Keratinocyte (primary cell): ENCODE data around the gene SMAD7. TPM values are rescaled to one million over a fixed set of nuclear protein-coding genes. Genes with fewer than 3 reads are reported as not detected.

ENCODE experiments used
- DNase-seq: peaks from one replicate; pipeline ENCODE4 v3.0.0-alpha.2; 2011; ENCODE audit warnings: low read depth, missing footprints, low spot score
- FAIRE-seq: peaks from 2 replicates; lab custom pipeline; 2011; peaks lifted over from hg19 to GRCh38; lab: Jason Lieb, UNC
- H2AFZ ChIP-seq: 2 replicates; pipeline ENCODE4 v1.6.0; 2012; ENCODE audit warnings: low read length, control low read depth, inconsistent platforms; ENCODE audit not compliant: control insufficient read depth
- H3K27ac ChIP-seq: 2 replicates; pipeline ENCODE4 v1.5.1; 2011; ENCODE audit warnings: low read length; ENCODE audit not compliant: control insufficient read depth, insufficient read depth
- H3K27me3 ChIP-seq: 3 replicates; pipeline ENCODE4 v1.6.0; 2011; ENCODE audit warnings: low read length; ENCODE audit not compliant: control insufficient read depth, insufficient read depth; ENCODE audit errors: extremely low read depth
- H3K36me3 ChIP-seq, 2 experiments: 2 replicates in 1 of 2; 3 replicates in 1 of 2; pipeline ENCODE4 v1.5.1; 2011; ENCODE audit warnings: low read length in 2 of 2, mild to moderate bottlenecking in 1 of 2; ENCODE audit not compliant: control insufficient read depth in 2 of 2, insufficient read depth in 2 of 2; ENCODE audit errors: extremely low read depth in 1 of 2
- H3K4me1 ChIP-seq: 3 replicates; pipeline ENCODE4 v1.5.1; 2011; ENCODE audit warnings: low read length; ENCODE audit not compliant: control insufficient read depth, insufficient read depth; ENCODE audit errors: extremely low read depth
- H3K4me2 ChIP-seq: 3 replicates; pipeline ENCODE4 v1.6.0; 2011; ENCODE audit warnings: low read depth, low read length; ENCODE audit not compliant: control insufficient read depth, insufficient read depth; ENCODE audit errors: extremely low read depth
- H3K4me3 ChIP-seq, 3 experiments: fragments of 200-600 bp in 1 of 3; sonication (generic) in 1 of 3; 2 replicates in 2 of 3; 3 replicates in 1 of 3; pipeline ENCODE4 v1.5.1; 2011 to 2016; ENCODE audit warnings: low read length in 3 of 3, mild to moderate bottlenecking in 3 of 3, control low read depth in 2 of 3, inconsistent platforms in 1 of 3, low read depth in 1 of 3, mixed read lengths in 1 of 3, mixed run types in 1 of 3, moderate library complexity in 1 of 3; ENCODE audit not compliant: control insufficient read depth in 2 of 3, insufficient read depth in 2 of 3; ENCODE audit errors: extremely low read depth in 1 of 3
- H3K79me2 ChIP-seq: 2 replicates; pipeline ENCODE4 v1.6.0; 2012; ENCODE audit warnings: low read length; ENCODE audit not compliant: control insufficient read depth, insufficient read depth
- H3K9ac ChIP-seq: 3 replicates; pipeline ENCODE4 v1.6.0; 2011; ENCODE audit warnings: low read length; ENCODE audit not compliant: control insufficient read depth, insufficient read depth; ENCODE audit errors: extremely low read depth
- H3K9me1 ChIP-seq: 3 replicates; pipeline ENCODE4 v1.6.0; 2011; ENCODE audit warnings: low read length; ENCODE audit not compliant: control insufficient read depth, insufficient read depth; ENCODE audit errors: extremely low read depth
- H3K9me3 ChIP-seq: 2 replicates; pipeline ENCODE4 v1.5.1; 2012; ENCODE audit warnings: low read depth, low read length; ENCODE audit not compliant: control insufficient read depth
- H4K20me1 ChIP-seq: 3 replicates; pipeline ENCODE4 v1.6.0; 2011; ENCODE audit warnings: low read length; ENCODE audit not compliant: control insufficient read depth, insufficient read depth; ENCODE audit errors: extremely low read depth
- CTCF ChIP-seq, 3 experiments: IDR thresholded peaks in 1 of 3; conservative IDR thresholded peaks in 1 of 3; optimal IDR thresholded peaks in 1 of 3; 2 replicates in 2 of 3; 3 replicates in 1 of 3; pipeline versions ENCODE3 to v1.5.1; 2011; ENCODE audit warnings: low read length in 3 of 3, mild to moderate bottlenecking in 3 of 3, moderate library complexity in 2 of 3, control low read depth in 1 of 3, inconsistent platforms in 1 of 3; ENCODE audit not compliant: insufficient read depth in 2 of 3; ENCODE audit errors: extremely low read depth in 1 of 3
- EZH2 ChIP-seq: IDR thresholded peaks from one replicate; pipeline ENCODE4 v1.6.1; 2012; ENCODE audit warnings: inconsistent platforms, mild to moderate bottlenecking, low read length, moderate library complexity
- dilution Hi-C: fragments of 300-500 bp; cut with MboI; formaldehyde crosslinking; loops from one replicate; pipeline ENCODE4 v1.7.0; 2020; ENCODE audit warnings: low sequenced_read_pairs; ENCODE audit not compliant: extremely low pct_ligation_motif_present
- polyA minus RNA-seq, 3 experiments: library from RNA; depleted of rRNA, polyadenylated mRNA; stranded (reverse); fragments of >200 nt; gene quantifications; 1 replicate in 1 of 3; 2 replicates in 1 of 3; 3 replicates in 1 of 3; pipeline ENCODE4 v1.2.3, GENCODE V29; 2011
- polyA plus RNA-seq, 5 experiments: library from polyadenylated mRNA; depleted of rRNA in 3 of 5; stranded (reverse) in 3 of 5; stranded (forward) in 1 of 5; unstranded in 1 of 5; fragments of >200 nt; gene quantifications; 1 replicate in 1 of 5; 2 replicates in 3 of 5; 3 replicates in 1 of 5; pipeline versions ENCODE4 v1.2.1 to v1.2.3, GENCODE V29; 2011 to 2012; ENCODE audit warnings: missing spikeins in 2 of 5, low read depth in 1 of 5, low replicate concordance in 1 of 5

Gene SMAD7
- polyA plus RNA-seq, result 9.5 to 12.2 TPM (median 10.7 TPM) in 3 replicates
- polyA plus RNA-seq (2011; ENCODE audit: low read depth), result 11.9 TPM
- polyA plus RNA-seq (2011; cell fraction: cytosol; rRNA removed), result 4.7 and 4.9 TPM in 2 replicates
- 21.0 and 21.4 TPM in 2 replicates for polyA plus RNA-seq (2011; cell fraction: nucleus; rRNA removed)
- polyA plus RNA-seq (2012; ENCODE audit: low replicate concordance), result 7.5 and 10.4 TPM in 2 replicates
- polyA minus RNA-seq, result 16.0 to 44.2 TPM (median 24.0 TPM) in 3 replicates
- polyA minus RNA-seq (2011; cell fraction: cytosol; rRNA and poly(A)+ RNA removed), result 15.0 TPM
- 19.5 and 21.6 TPM in 2 replicates for polyA minus RNA-seq (2011; cell fraction: nucleus; rRNA and poly(A)+ RNA removed)

DNA sequence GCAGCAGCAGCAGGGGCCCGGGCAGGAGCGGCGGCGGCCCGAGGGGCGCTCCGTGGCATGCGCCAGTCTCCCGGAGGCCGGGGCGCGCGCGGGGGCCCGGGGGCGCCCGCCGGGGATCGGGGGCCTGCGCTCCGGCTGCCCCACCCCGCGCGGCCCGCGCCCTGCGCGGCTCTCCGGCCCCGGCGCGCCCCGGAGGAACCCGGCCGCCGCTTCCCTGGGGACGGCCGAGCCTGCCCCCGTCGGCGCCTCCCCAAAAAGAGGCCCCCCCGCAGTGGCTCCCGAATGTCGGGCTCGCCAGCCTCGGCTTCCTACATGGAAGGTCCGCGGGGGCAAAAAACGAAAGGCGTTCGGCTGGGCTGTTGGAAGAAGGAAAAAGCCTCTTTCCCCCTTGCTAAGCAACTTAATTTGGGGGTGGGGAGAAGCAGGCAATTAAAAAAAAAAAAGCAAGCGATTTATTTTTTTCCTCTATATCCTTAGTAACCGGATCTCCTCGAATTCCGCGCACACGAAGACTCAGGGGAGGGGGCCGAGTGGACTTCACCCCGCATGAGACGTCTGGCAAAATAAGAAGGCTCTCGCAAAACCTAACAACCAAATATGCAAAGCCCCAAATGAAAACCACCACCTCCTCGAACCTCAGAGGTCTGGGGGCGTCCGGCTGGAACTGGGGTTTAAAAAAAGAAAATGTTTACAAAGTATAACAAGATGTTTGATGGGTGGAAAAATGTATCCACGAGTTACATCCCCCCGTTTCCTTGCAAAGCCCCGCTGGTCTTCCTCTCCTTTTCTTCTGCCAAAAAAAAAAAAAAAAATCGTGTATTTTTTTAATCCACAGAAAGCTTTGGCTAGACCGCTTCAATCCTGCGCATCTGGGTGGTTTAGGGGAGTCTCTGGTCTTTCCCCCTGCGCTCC is at the start of gene SMAD7:
TSS of gene SMAD7 (minus strand) at position 430 of the 912 bp plus-strand sequence. CDS start 541 bp downstream, outside the sequence.
- no peak for TF ChIP-seq EZH2
- no peak for TF ChIP-seq CTCF (optimal IDR thresholded peaks at IDR 0.05 in 1 of 3, IDR thresholded peaks at IDR 0.05 in 1 of 3, conservative IDR thresholded peaks at IDR 0.05 in 1 of 3; ENCODE audit: extremely low read depth in 1 of 3, insufficient read depth in 2 of 3, low read length in 3 of 3)

GRCh38 chr18:48999569-48999968 is 48.8 kb upstream of the SMAD7 start:
- H3K79me2 ChIP-seq, result no peaks in the 10 kb centered on the region
- DNase-seq, result no peak
- no peak overlapping the region for H2AFZ ChIP-seq
- peaks cover 23% of the 10 kb centered on the region for H3K4me1 ChIP-seq
- dilution Hi-C loops, result no loop called here
- no peak for TF ChIP-seq CTCF (optimal IDR thresholded peaks at IDR 0.05 in 1 of 3, IDR thresholded peaks at IDR 0.05 in 1 of 3, conservative IDR thresholded peaks at IDR 0.05 in 1 of 3; ENCODE audit: extremely low read depth in 1 of 3, insufficient read depth in 2 of 3, low read length in 3 of 3)
- TF ChIP-seq EZH2, result no peak
- no peak overlapping the region for H3K4me2 ChIP-seq
- H3K36me3 ChIP-seq, result no peaks in the 10 kb centered on the region
- H3K4me3 ChIP-seq, result no peak overlapping the region
- no peaks in the 10 kb centered on the region for H4K20me1 ChIP-seq
- FAIRE-seq, result no peak
- no peak overlapping the region for H3K27ac ChIP-seq
- no peaks in the 10 kb centered on the region for H3K27me3 ChIP-seq
- no peak overlapping the region for H3K9ac ChIP-seq
- H3K9me1 ChIP-seq, result no peaks in the 10 kb centered on the region
- no peaks in the 10 kb centered on the region for H3K9me3 ChIP-seq

More for the DNA sequence above, at the start of gene SMAD7:
- H3K27me3 ChIP-seq, result no peaks in the 10 kb centered on the region
- peaks cover 0 to 6% of the 10 kb centered on the region in 2 experiments for H3K36me3 ChIP-seq
- H4K20me1 ChIP-seq, result peaks cover 13% of the 10 kb centered on the region
- H3K4me1 ChIP-seq, result peaks cover 49% of the 10 kb centered on the region
- dilution Hi-C loops, result no loop called here
- peak within 1 kb of the TSS; percentile 86 to 97 (median 95) for H3K4me3 ChIP-seq
- H3K9me1 ChIP-seq, result no peaks in the 10 kb centered on the region
- peak within 1 kb of the TSS; percentile 98 for H3K4me2 ChIP-seq
- DNase-seq (no peak), FAIRE-seq (no peak)
- no peaks in the 10 kb centered on the region for H3K9me3 ChIP-seq
- peaks cover 58% of the 10 kb centered on the region for H3K79me2 ChIP-seq
- peak within 1 kb of the TSS; percentile 89 for H3K9ac ChIP-seq
- no peak within 1 kb of the TSS for H2AFZ ChIP-seq
- peak within 1 kb of the TSS; percentile 68 for H3K27ac ChIP-seq
